K562 (cell line): ENCODE results near the gene KCNN3. TPM values are rescaled to one million over a fixed set of nuclear protein-coding genes. Genes with fewer than 3 reads are reported as not detected.

Source experiments
- ATAC-seq: fragments of 200-7000 bp; cut with Tn5 transposase; 3 replicates; pipeline ENCODE4 v1.9.1; 2020; ENCODE audit warnings: moderate library complexity
- BruUV-seq: library from RNA; stranded (reverse); fragments of 400-500 nt; replicated peaks from 2 replicates; lab custom pipeline; 2021; lab: Mats Ljungman, UMichigan
- CTCF ChIA-PET: fragments of 300-600 bp; formaldehyde crosslinking; extraction: SDS; loops from one replicate; lab custom pipeline; 2021; ENCODE audit warnings: low intra/inter-chr PET ratio; lab: Yijun Ruan, JAX
- POLR2A ChIA-PET: fragments of 300-600, 350-650 bp; sonication (Branson Sonifier 250); formaldehyde crosslinking; extraction: SDS; loops from one replicate; lab custom pipeline; 2021; ENCODE audit warnings: antibody characterized with exemption, inconsistent platforms; lab: Yijun Ruan, JAX
- DNase-seq, 4 experiments: peaks; one replicate each; pipeline versions ENCODE4 v3.0.0 to v3.0.0-alpha.2; 2011 to 2018; ENCODE audit warnings: low spot score in 3 of 4, mixed read lengths in 3 of 4; ENCODE audit errors: extremely low read depth in 1 of 4
- FAIRE-seq: peaks from 2 replicates; lab custom pipeline; 2011; peaks lifted over from hg19 to GRCh38; lab: Jason Lieb, UNC
- H2AFZ ChIP-seq: 2 replicates; pipeline ENCODE4 v1.6.0; 2011; ENCODE audit warnings: low read depth, low read length, control low read depth, inconsistent platforms
- H3K27ac ChIP-seq: fragments of 200-600 bp; 3 replicates; pipeline ENCODE4 v1.8.0; 2011; ENCODE audit warnings: low read depth, mild to moderate bottlenecking, control low read depth, inconsistent platforms, low read length, moderate library complexity, mixed read lengths; ENCODE audit errors: extremely low read depth
- H3K27me3 ChIP-seq, 2 experiments: fragments of 300-600 bp in 1 of 2; 2 replicates in 1 of 2; 3 replicates in 1 of 2; pipeline versions ENCODE4 v1.6.0 to v1.8.0; 2011; ENCODE audit warnings: inconsistent platforms in 2 of 2, low read length in 2 of 2, mild to moderate bottlenecking in 1 of 2, mixed read lengths in 1 of 2, moderate library complexity in 1 of 2; ENCODE audit not compliant: control insufficient read depth in 2 of 2, insufficient read depth in 2 of 2
- H3K36me3 ChIP-seq: fragments of 300-600 bp; 3 replicates; pipeline ENCODE4 v1.8.0; 2011; ENCODE audit warnings: mild to moderate bottlenecking, low read length, inconsistent platforms; ENCODE audit not compliant: control insufficient read depth, insufficient read depth
- H3K4me1 ChIP-seq, 2 experiments: fragments of 200-600 bp in 1 of 2; replicated peaks in 1 of 2; 2 replicates in 1 of 2; 3 replicates in 1 of 2; pipeline versions ENCODE4 v1.5.1 to v1.8.0; 2011; ENCODE audit warnings: inconsistent platforms in 2 of 2, low read length in 2 of 2, mild to moderate bottlenecking in 1 of 2, mixed read lengths in 1 of 2, moderate library complexity in 1 of 2; ENCODE audit not compliant: control insufficient read depth in 2 of 2, insufficient read depth in 2 of 2
- H3K4me2 ChIP-seq: 2 replicates; pipeline ENCODE4 v1.6.1; 2011; ENCODE audit warnings: low read length, control low read depth, inconsistent platforms, mixed read lengths; ENCODE audit not compliant: insufficient read depth
- H3K4me3 ChIP-seq: fragments of 200-600 bp; sonication (generic), shearing (Covaris generic); 2 replicates; pipeline ENCODE4 v1.5.1; 2016; ENCODE audit warnings: control low read depth, inconsistent platforms
- H3K79me2 ChIP-seq: fragments of 200-600 bp; 3 replicates; pipeline ENCODE4 v1.8.0; 2011; ENCODE audit warnings: low read length, inconsistent platforms; ENCODE audit not compliant: control insufficient read depth, insufficient read depth
- H3K9ac ChIP-seq, 2 experiments: 2 replicates each; pipeline versions ENCODE4 v1.6.0 to v1.6.1; 2011; ENCODE audit warnings: low read depth in 2 of 2, low read length in 2 of 2, control low read depth in 1 of 2, inconsistent platforms in 1 of 2, mild to moderate bottlenecking in 1 of 2, mixed read lengths in 1 of 2; ENCODE audit not compliant: insufficient read depth in 1 of 2
- H3K9me1 ChIP-seq: one replicate; pipeline ENCODE4 v1.6.0; 2011; ENCODE audit warnings: inconsistent platforms, mild to moderate bottlenecking, low read length, moderate library complexity; ENCODE audit not compliant: control insufficient read depth, insufficient read depth
- H3K9me3 ChIP-seq: replicated peaks from 2 replicates; pipeline ENCODE4 v1.5.1; 2011; ENCODE audit warnings: low read depth, low read length, inconsistent platforms; ENCODE audit not compliant: control insufficient read depth, insufficient read depth
- H4K20me1 ChIP-seq: replicated peaks from 2 replicates; pipeline ENCODE4 v1.6.1; 2011; ENCODE audit warnings: low read length, inconsistent platforms, mixed read lengths; ENCODE audit not compliant: control insufficient read depth, insufficient read depth
- CBFB ChIP-seq: sonication (generic); formaldehyde crosslinking; IDR thresholded peaks from 2 replicates; pipeline ENCODE4 v1.4.0; 2020; ENCODE audit warnings: mild to moderate bottlenecking, missing genetic modification reagents
- COPS2 ChIP-seq: fragments of 450-650 bp; conservative IDR thresholded peaks from 2 replicates; pipeline ENCODE4 v1.6.1; 2016; ENCODE audit warnings: mild to moderate bottlenecking, moderate library complexity
- CTCF ChIP-seq, 3 experiments: IDR thresholded peaks in 2 of 3; conservative IDR thresholded peaks in 1 of 3; 2 replicates each; pipeline ENCODE4 v1.5.1; 2011 to 2012; ENCODE audit warnings: low read length in 3 of 3, mild to moderate bottlenecking in 3 of 3, control low read depth in 2 of 3, improper control_type of control experiment in 1 of 3, inconsistent platforms in 1 of 3, low read depth in 1 of 3, mixed read lengths in 1 of 3, moderate library complexity in 1 of 3; ENCODE audit not compliant: insufficient read depth in 2 of 3
- ERF ChIP-seq: fragments of 450-650 bp; formaldehyde crosslinking; IDR thresholded peaks from 2 replicates; pipeline ENCODE4 v1.4.0; 2020; ENCODE audit warnings: mild to moderate bottlenecking, mixed read lengths
- ESRRB ChIP-seq: fragments of 250-450 bp; sonication (Bioruptor Pico); IDR thresholded peaks from 2 replicates; pipeline ENCODE4 v1.5.0; 2020; ENCODE audit warnings: mild to moderate bottlenecking, moderate library complexity, borderline replicate concordance
- FOXJ3 ChIP-seq: sonication (generic); formaldehyde crosslinking; IDR thresholded peaks from 2 replicates; pipeline ENCODE4 v1.4.0; 2020; ENCODE audit warnings: mild to moderate bottlenecking, missing genetic modification reagents
- JUND ChIP-seq, 2 experiments: IDR thresholded peaks; 2 replicates in 1 of 2; 3 replicates in 1 of 2; pipeline ENCODE4 v1.6.1; 2011; ENCODE audit warnings: borderline replicate concordance in 2 of 2, low read depth in 2 of 2, low read length in 2 of 2, improper control_type of control experiment in 1 of 2, missing biosample characterization in 1 of 2, missing genetic modification characterization in 1 of 2, missing genetic modification reagents in 1 of 2
- KAT8 ChIP-seq: fragments of 450-650 bp; IDR thresholded peaks from 2 replicates; pipeline ENCODE4 v1.6.1; 2016; ENCODE audit warnings: low read depth, mild to moderate bottlenecking
- OTX1 ChIP-seq: fragments of 450-650 bp; formaldehyde crosslinking; IDR thresholded peaks from 2 replicates; pipeline ENCODE4 v1.4.0; 2022; ENCODE audit warnings: mild to moderate bottlenecking
- TCF3 ChIP-seq: sonication (generic); formaldehyde crosslinking; IDR thresholded peaks from 2 replicates; pipeline ENCODE4 v1.4.0; 2020; ENCODE audit warnings: mild to moderate bottlenecking, missing genetic modification reagents
- ZFP91 ChIP-seq: sonication (generic); formaldehyde crosslinking; IDR thresholded peaks from 2 replicates; pipeline ENCODE4 v1.8.0; 2022; ENCODE audit warnings: mild to moderate bottlenecking, missing genetic modification reagents
- ZSCAN29 ChIP-seq: fragments of 450-650 bp; IDR thresholded peaks from 2 replicates; pipeline ENCODE4 v1.6.1; 2017
- WGBS: fragments of 100-300 bp; shearing (Covaris generic); methylation state at CpG from one replicate; pipeline ENCODE4 v1.1.6; 2016; ENCODE audit warnings: low coverage, mixed read lengths; ENCODE audit not compliant: insufficient coverage; ENCODE audit errors: missing lambda C conversion rate; 5-methylcytosine and 5-hydroxymethylcytosine counted together
- in situ Hi-C: fragments of 300-500 bp; cut with MboI; formaldehyde crosslinking; loops from 4 replicates; pipeline ENCODE4 v1.15.0; 2018; ENCODE audit warnings: inconsistent platforms, mixed read lengths
- intact Hi-C: fragments of 100-400 bp; cut with micrococcal nuclease; formaldehyde crosslinking; loops from 2 replicates; pipeline ENCODE4 v1.14.2; 2022
- polyA plus RNA-seq, 8 experiments: library from polyadenylated mRNA; depleted of rRNA in 4 of 8; stranded (reverse) in 5 of 8; unstranded in 3 of 8; fragments of >200 nt; fragmentation: Nextera tagmentation in 2 of 8; fragmentation: Illumina TruSeq in 1 of 8; extraction: Ambion mirVana in 2 of 8; extraction: Trizol in 1 of 8; gene quantifications; 2 replicates each; pipeline versions ENCODE4 v1.2.1 to v1.2.3, GENCODE V29; 2011 to 2014; ENCODE audit warnings: inconsistent platforms in 1 of 8, missing spikeins in 1 of 8
- total RNA-seq, 7 experiments: library from RNA; depleted of rRNA in 6 of 7; stranded (reverse); fragments of >200 nt in 6 of 7; fragmentation: Illumina TruSeq in 2 of 7; extraction: Trizol in 2 of 7; gene quantifications; 2 replicates each; pipeline versions ENCODE4 v1.2.1 to v1.2.3, GENCODE V29; 2011 to 2021; ENCODE audit warnings: low replicate concordance in 1 of 7
- TF ChIP-seq, protein P1 (sequence below), 2 experiments: fragments of 200-800 bp in 1 of 2; sonication (Bioruptor generic) in 1 of 2; sonication (generic) in 1 of 2; formaldehyde crosslinking in 1 of 2; IDR thresholded peaks in 1 of 2; conservative IDR thresholded peaks in 1 of 2; 2 replicates each; pipeline versions ENCODE4 v1.5.0 to v1.6.1; 2016 to 2020; ENCODE audit warnings: missing compliant biosample characterization in 1 of 2, missing genetic modification characterization in 1 of 2, missing genetic modification reagents in 1 of 2
- TF ChIP-seq, protein P2 (sequence below): fragments of 450-650 bp; formaldehyde crosslinking; IDR thresholded peaks from 2 replicates; pipeline ENCODE4 v1.4.0; 2022; ENCODE audit warnings: missing genetic modification characterization

KCNN3 gene
- total and polyA plus RNA-seq, 9 of the 15 experiments (the other 6 are each of a cell fraction or from before 2014, with no cell fraction given): 0.02 to 0.03 TPM; not detected in 7

GRCh38 chr1:154838988-154839387 is 31.1 kb downstream of the KCNN3 start:
- H3K9me1 ChIP-seq: no peaks in the 10 kb centered on the region
- H3K79me2 ChIP-seq: no peaks in the 10 kb centered on the region
- no peaks in the 10 kb centered on the region for H3K36me3 ChIP-seq
- peaks cover 17% of the 10 kb centered on the region; the same call in 1 of the 2 replicates for H4K20me1 ChIP-seq
- in situ Hi-C loops (no loop called here), intact Hi-C loops (no loop called here)
- no peak for DNase-seq
- peaks cover 43 to 78% of the 10 kb centered on the region in 2 experiments for H3K27me3 ChIP-seq
- no peak overlapping the region for H3K27ac ChIP-seq
- no peaks in the 10 kb centered on the region for H3K9me3 ChIP-seq
- 4% methylated on average over 9 of the region's 9 CpGs for WGBS
- no peak for ATAC-seq
- peaks cover 0 to 11% of the 10 kb centered on the region in 2 experiments; a peak in 2 of 5 replicates for H3K4me1 ChIP-seq
- H3K4me3 ChIP-seq: no peak overlapping the region
- CTCF ChIA-PET: no interaction called here
- no TSS peak for BruUV-seq
- TF ChIP-seq CTCF (IDR thresholded peaks at IDR 0.05 in 2 of 3, conservative IDR thresholded peaks at IDR 0.05 in 1 of 3; ENCODE audit: insufficient read depth in 2 of 3, low read depth in 1 of 3, low read length in 3 of 3) (no peak), CBFB (CRISPR knock-in tag) (no peak), ZFP91 (CRISPR knock-in tag) (no peak), ZSCAN29 (no peak), ERF (CRISPR knock-in tag) (no peak), FOXJ3 (no peak), TCF3 (CRISPR knock-in tag) (no peak), OTX1 (no peak), JUND (IDR thresholded peaks at IDR 0.05; ENCODE audit: borderline replicate concordance, low read depth, low read length) (no peak), JUND (tag; IDR thresholded peaks at IDR 0.05; ENCODE audit: borderline replicate concordance, low read depth, low read length) (no peak), KAT8 (no peak), ESRRB (CRISPR knock-in tag) (no peak), COPS2 (no peak)
- TF ChIP-seq, protein P1, sequence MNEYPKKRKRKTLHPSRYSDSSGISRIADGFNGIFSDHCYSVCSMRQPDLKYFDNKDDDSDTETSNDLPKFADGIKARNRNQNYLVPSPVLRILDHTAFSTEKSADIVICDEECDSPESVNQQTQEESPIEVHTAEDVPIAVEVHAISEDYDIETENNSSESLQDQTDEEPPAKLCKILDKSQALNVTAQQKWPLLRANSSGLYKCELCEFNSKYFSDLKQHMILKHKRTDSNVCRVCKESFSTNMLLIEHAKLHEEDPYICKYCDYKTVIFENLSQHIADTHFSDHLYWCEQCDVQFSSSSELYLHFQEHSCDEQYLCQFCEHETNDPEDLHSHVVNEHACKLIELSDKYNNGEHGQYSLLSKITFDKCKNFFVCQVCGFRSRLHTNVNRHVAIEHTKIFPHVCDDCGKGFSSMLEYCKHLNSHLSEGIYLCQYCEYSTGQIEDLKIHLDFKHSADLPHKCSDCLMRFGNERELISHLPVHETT (CRISPR knock-in tag; conservative IDR thresholded peaks at IDR 0.05 in 1 of 2, IDR thresholded peaks at IDR 0.05 in 1 of 2): no peak
- TF ChIP-seq, protein P2, sequence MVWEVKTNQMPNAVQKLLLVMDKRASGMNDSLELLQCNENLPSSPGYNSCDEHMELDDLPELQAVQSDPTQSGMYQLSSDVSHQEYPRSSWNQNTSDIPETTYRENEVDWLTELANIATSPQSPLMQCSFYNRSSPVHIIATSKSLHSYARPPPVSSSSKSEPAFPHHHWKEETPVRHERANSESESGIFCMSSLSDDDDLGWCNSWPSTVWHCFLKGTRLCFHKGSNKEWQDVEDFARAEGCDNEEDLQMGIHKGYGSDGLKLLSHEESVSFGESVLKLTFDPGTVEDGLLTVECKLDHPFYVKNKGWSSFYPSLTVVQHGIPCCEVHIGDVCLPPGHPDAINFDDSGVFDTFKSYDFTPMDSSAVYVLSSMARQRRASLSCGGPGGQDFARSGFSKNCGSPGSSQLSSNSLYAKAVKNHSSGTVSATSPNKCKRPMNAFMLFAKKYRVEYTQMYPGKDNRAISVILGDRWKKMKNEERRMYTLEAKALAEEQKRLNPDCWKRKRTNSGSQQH: no peak
- no peak for FAIRE-seq
- H2AFZ ChIP-seq: no peak overlapping the region
- POLR2A ChIA-PET: interaction anchor here (0.6 to 1.5 kb wide), 5 partner anchors 10 to 216 kb away, joined by 3 to 7 read pairs (median 3); partner anchors contain the start of gene KCNN3
- no peak overlapping the region for H3K4me2 ChIP-seq
- no peak overlapping the region for H3K9ac ChIP-seq
